Raji (cell line): ENCODE measurements around the gene CCNL1.

Experiments
- POLR2A ChIP-seq: IDR thresholded peaks from 2 replicates; pipeline ENCODE4 v1.6.1; 2011; ENCODE audit warnings: low read depth, low read length, control low read depth; ENCODE audit not compliant: insufficient read depth

CCNL1 gene

GRCh38 chr3:157132341-157132740 lies 27.6 kb downstream of the CCNL1 start:
- TF ChIP-seq POLR2A: no peak

GRCh38 chr3:157131861-157132260 lies 28.1 kb downstream of the CCNL1 start:
- no peak for TF ChIP-seq POLR2A

- no peak for TF ChIP-seq POLR2A
These were observed 29.3 kb downstream of the CCNL1 start for GRCh38 chr3:157130467-157131251.

GRCh38 chr3:157129803-157130466 lies 30.0 kb downstream of the CCNL1 start:
- TF ChIP-seq POLR2A: no peak

- no peak for TF ChIP-seq POLR2A
These were observed 30.9 kb downstream of the CCNL1 start for GRCh38 chr3:157128771-157129681.

GRCh38 chr3:157127831-157128767 lies 31.8 kb downstream of the CCNL1 start:
- TF ChIP-seq POLR2A: no peak

GRCh38 chr3:157127268-157127667 lies 32.7 kb downstream of the CCNL1 start:
- no peak for TF ChIP-seq POLR2A

- no peak for TF ChIP-seq POLR2A
These were observed 33.6 kb downstream of the CCNL1 start for GRCh38 chr3:157126365-157126764.

GRCh38 chr3:157125101-157125500 lies 34.8 kb downstream of the CCNL1 start:
- TF ChIP-seq POLR2A: no peak

- TF ChIP-seq POLR2A: no peak
These were observed 36.3 kb downstream of the CCNL1 start for GRCh38 chr3:157123621-157124020.

- no peak for TF ChIP-seq POLR2A
These were observed 37.0 kb downstream of the CCNL1 start for GRCh38 chr3:157122832-157123427.

GRCh38 chr3:157122116-157122515 lies 37.8 kb downstream of the CCNL1 start:
- TF ChIP-seq POLR2A: no peak

GRCh38 chr3:157121522-157121921 lies 38.4 kb downstream of the CCNL1 start:
- TF ChIP-seq POLR2A: no peak
